GM12874 (cell line): Measurements from ENCODE around the gene ATP6V1F.

Experiments used
- CTCF ChIP-seq: IDR thresholded peaks from 2 replicates; pipeline ENCODE4 v1.5.1; 2011; ENCODE audit warnings: low read depth, mild to moderate bottlenecking, control low read depth, low read length, moderate library complexity; ENCODE audit not compliant: insufficient read depth

The ATP6V1F gene

GRCh38 chr7:128867842-128868623 lies 5.4 kb downstream of the ATP6V1F start:
- TF ChIP-seq CTCF, result no peak

- no peak for TF ChIP-seq CTCF
Observed at GRCh38 chr7:128868624-128869137, 6.0 kb downstream of the ATP6V1F start.

- peak; percentile 23; the same call in 1 of the 2 replicates for TF ChIP-seq CTCF
Observed at GRCh38 chr7:128869138-128869943, 6.7 kb downstream of the ATP6V1F start.

GRCh38 chr7:128869944-128870285 lies 7.3 kb downstream of the ATP6V1F start:
- TF ChIP-seq CTCF, result no peak

- TF ChIP-seq CTCF, result no peak
Observed at GRCh38 chr7:128871050-128871449, 8.4 kb downstream of the ATP6V1F start.

GRCh38 chr7:128872394-128872824 lies 9.8 kb downstream of the ATP6V1F start:
- no peak for TF ChIP-seq CTCF

- TF ChIP-seq CTCF, result no peak
Observed at GRCh38 chr7:128873234-128873633, 10.6 kb downstream of the ATP6V1F start.
